PC-9 (cell line): ENCODE data around the gene EML6.

ENCODE experiments used
- EZH2 ChIP-seq: fragments of 200-600 bp; sonication (generic); IDR thresholded peaks from 2 replicates; pipeline ENCODE4 v1.8.0; 2017; ENCODE audit warnings: antibody characterized with exemption, low read depth
- TF ChIP-seq, protein P1 (sequence below): fragments of 200-600 bp; sonication (generic); conservative IDR thresholded peaks from 2 replicates; pipeline ENCODE4 v1.6.1; 2017; ENCODE audit warnings: mixed run types, antibody characterized with exemption, mild to moderate bottlenecking, moderate library complexity

DNA sequence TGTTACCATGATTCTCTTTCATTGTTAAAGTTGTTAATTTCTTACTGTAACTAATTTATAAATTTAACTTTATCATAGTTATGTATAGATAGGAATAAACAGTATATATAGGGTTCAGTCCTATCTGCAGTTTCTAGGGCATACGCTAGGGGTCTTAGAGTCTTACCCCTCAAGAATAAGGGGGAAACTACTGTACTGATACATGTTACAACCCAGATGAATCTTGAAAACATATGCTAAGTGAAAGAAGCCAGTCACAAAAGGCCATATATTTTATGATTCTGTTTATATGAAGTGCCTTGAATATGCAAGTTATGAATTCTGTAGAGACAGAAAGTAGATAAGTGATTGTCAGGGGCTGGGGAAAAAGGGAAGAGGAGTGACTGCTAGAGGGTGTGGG is 274.4 kb downstream of the EML6 start:
- TF ChIP-seq, protein P1, sequence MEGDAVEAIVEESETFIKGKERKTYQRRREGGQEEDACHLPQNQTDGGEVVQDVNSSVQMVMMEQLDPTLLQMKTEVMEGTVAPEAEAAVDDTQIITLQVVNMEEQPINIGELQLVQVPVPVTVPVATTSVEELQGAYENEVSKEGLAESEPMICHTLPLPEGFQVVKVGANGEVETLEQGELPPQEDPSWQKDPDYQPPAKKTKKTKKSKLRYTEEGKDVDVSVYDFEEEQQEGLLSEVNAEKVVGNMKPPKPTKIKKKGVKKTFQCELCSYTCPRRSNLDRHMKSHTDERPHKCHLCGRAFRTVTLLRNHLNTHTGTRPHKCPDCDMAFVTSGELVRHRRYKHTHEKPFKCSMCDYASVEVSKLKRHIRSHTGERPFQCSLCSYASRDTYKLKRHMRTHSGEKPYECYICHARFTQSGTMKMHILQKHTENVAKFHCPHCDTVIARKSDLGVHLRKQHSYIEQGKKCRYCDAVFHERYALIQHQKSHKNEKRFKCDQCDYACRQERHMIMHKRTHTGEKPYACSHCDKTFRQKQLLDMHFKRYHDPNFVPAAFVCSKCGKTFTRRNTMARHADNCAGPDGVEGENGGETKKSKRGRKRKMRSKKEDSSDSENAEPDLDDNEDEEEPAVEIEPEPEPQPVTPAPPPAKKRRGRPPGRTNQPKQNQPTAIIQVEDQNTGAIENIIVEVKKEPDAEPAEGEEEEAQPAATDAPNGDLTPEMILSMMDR: no peak
- TF ChIP-seq EZH2: no peak
